Measurements from ENCODE around the gene TBPL2.

TBPL2 gene

GRCh38 chr14:55450539-55450938 is 10.1 kb upstream of the TBPL2 start:
- no peak overlapping the region for H2BK120ac ChIP-seq (ENCODE audit: low read depth, low read length)
- H3K4me1 ChIP-seq (ENCODE audit: control insufficient read depth, insufficient read depth, low read depth, low read length) = peaks cover 11% of the 10 kb centered on the region
- no peaks in the 10 kb centered on the region for H3K27me3 ChIP-seq (ENCODE audit: control insufficient read depth in 1 of 2, insufficient read depth in 1 of 2, low read length in 2 of 2)
- no peak overlapping the region for H2BK5ac ChIP-seq (ENCODE audit: low read depth, low read length, poor library complexity, severe bottlenecking)
- H4K91ac ChIP-seq (ENCODE audit: low read length) = no peak overlapping the region
- H2BK12ac ChIP-seq (ENCODE audit: low read length in 2 of 2) = peak overlapping the region in 1 of 2 experiments; percentile 31
- DNase-seq = no peak
- no peak overlapping the region for H2AK5ac ChIP-seq (ENCODE audit: low read length, severe bottlenecking)
- WGBS = 100% methylated on average over 2 of the region's 3 CpGs
- H3K27ac ChIP-seq (ENCODE audit: low read length, poor library complexity, severe bottlenecking) = no peak overlapping the region
- H3K79me1 ChIP-seq (replicated peaks; ENCODE audit: low read length, poor library complexity, severe bottlenecking) = no peaks in the 10 kb centered on the region
- no peak overlapping the region for H3K4me2 ChIP-seq (ENCODE audit: low read length, poor library complexity, severe bottlenecking)
- no peak overlapping the region for H3K23ac ChIP-seq (ENCODE audit: low read length in 2 of 2)
- no peak overlapping the region for H3K4me3 ChIP-seq (ENCODE audit: insufficient read depth in 1 of 2, low read depth in 1 of 2, low read length in 2 of 2)
- no peak overlapping the region for H3K14ac ChIP-seq (ENCODE audit: low read length in 2 of 2)
- H2BK15ac ChIP-seq (ENCODE audit: low read depth, poor library complexity, severe bottlenecking) = no peak overlapping the region
- no peak overlapping the region for H2AFZ ChIP-seq (ENCODE audit: low read depth, low read length)
- H3K9ac ChIP-seq (ENCODE audit: low read length) = no peak overlapping the region
- no peaks in the 10 kb centered on the region for H3K9me3 ChIP-seq (ENCODE audit: control insufficient read depth, low read length)
- H3K18ac ChIP-seq (ENCODE audit: low read depth in 1 of 2, low read length in 2 of 2) = peak overlapping the region in 1 of 2 experiments; percentile 2
- H3K36me3 ChIP-seq (ENCODE audit: control insufficient read depth in 1 of 2, insufficient read depth in 2 of 2, low read depth in 1 of 2, low read length in 2 of 2) = no peaks in the 10 kb centered on the region
- no peak overlapping the region for H3K4ac ChIP-seq (ENCODE audit: low read depth in 1 of 2, low read length in 2 of 2)
- H4K8ac ChIP-seq (ENCODE audit: low read length) = no peak overlapping the region

GRCh38 chr14:55450124-55450523 is 9.7 kb upstream of the TBPL2 start:
- Histone ChIP-seq H3K18ac (ENCODE audit: low read depth in 1 of 2, low read length in 2 of 2) (no peak overlapping the region), H2BK120ac (ENCODE audit: low read depth, low read length) (no peak overlapping the region), H2BK5ac (ENCODE audit: low read depth, low read length, poor library complexity, severe bottlenecking) (no peak overlapping the region), H3K4me3 (ENCODE audit: insufficient read depth in 1 of 2, low read depth in 1 of 2, low read length in 2 of 2) (no peak overlapping the region), H3K27me3 (ENCODE audit: control insufficient read depth in 1 of 2, insufficient read depth in 1 of 2, low read length in 2 of 2) (no peaks in the 10 kb centered on the region), H3K27ac (ENCODE audit: low read length, poor library complexity, severe bottlenecking) (no peak overlapping the region), H3K4ac (ENCODE audit: low read depth in 1 of 2, low read length in 2 of 2) (no peak overlapping the region), H3K4me1 (ENCODE audit: control insufficient read depth, insufficient read depth, low read depth, low read length) (peaks cover 10% of the 10 kb centered on the region), H2AFZ (ENCODE audit: low read depth, low read length) (no peak overlapping the region), H4K91ac (ENCODE audit: low read length) (no peak overlapping the region), H3K36me3 (ENCODE audit: control insufficient read depth in 1 of 2, insufficient read depth in 2 of 2, low read depth in 1 of 2, low read length in 2 of 2) (no peaks in the 10 kb centered on the region), H3K23ac (ENCODE audit: low read length in 2 of 2) (no peak overlapping the region), H3K9ac (ENCODE audit: low read length) (no peak overlapping the region), H4K8ac (ENCODE audit: low read length) (no peak overlapping the region), H2AK5ac (ENCODE audit: low read length, severe bottlenecking) (no peak overlapping the region), H3K79me1 (replicated peaks; ENCODE audit: low read length, poor library complexity, severe bottlenecking) (no peaks in the 10 kb centered on the region), H2BK12ac (ENCODE audit: low read length in 2 of 2) (no peak overlapping the region), H2BK15ac (ENCODE audit: low read depth, poor library complexity, severe bottlenecking) (no peak overlapping the region), H3K9me3 (ENCODE audit: control insufficient read depth, low read length) (no peaks in the 10 kb centered on the region), H3K14ac (ENCODE audit: low read length in 2 of 2) (no peak overlapping the region), H3K4me2 (ENCODE audit: low read length, poor library complexity, severe bottlenecking) (no peak overlapping the region)
- no peak for DNase-seq
- WGBS = 95% methylated on average over 2 of the region's 2 CpGs

GRCh38 chr14:55449116-55449515 is 8.7 kb upstream of the TBPL2 start:
- no peak for DNase-seq
- H3K27ac ChIP-seq (ENCODE audit: low read length, poor library complexity, severe bottlenecking) = no peak overlapping the region
- H3K4me2 ChIP-seq (ENCODE audit: low read length, poor library complexity, severe bottlenecking) = no peak overlapping the region
- WGBS = 84% methylated on average over 3 of the region's 3 CpGs
- H3K4me3 ChIP-seq (ENCODE audit: insufficient read depth in 1 of 2, low read depth in 1 of 2, low read length in 2 of 2) = no peak overlapping the region
- no peak overlapping the region for H3K9ac ChIP-seq (ENCODE audit: low read length)
- no peaks in the 10 kb centered on the region for H3K79me1 ChIP-seq (replicated peaks; ENCODE audit: low read length, poor library complexity, severe bottlenecking)
- H3K4me1 ChIP-seq (ENCODE audit: control insufficient read depth, insufficient read depth, low read depth, low read length) = peaks cover 5% of the 10 kb centered on the region
- no peak overlapping the region for H4K8ac ChIP-seq (ENCODE audit: low read length)
- H3K9me3 ChIP-seq (ENCODE audit: control insufficient read depth, low read length) = no peaks in the 10 kb centered on the region
- H3K14ac ChIP-seq (ENCODE audit: low read length in 2 of 2) = no peak overlapping the region
- H2BK15ac ChIP-seq (ENCODE audit: low read depth, poor library complexity, severe bottlenecking) = no peak overlapping the region
- H3K4ac ChIP-seq (ENCODE audit: low read depth in 1 of 2, low read length in 2 of 2) = peak overlapping the region in 1 of 2 experiments; percentile 6
- peak overlapping the region; percentile 41 for H2AK5ac ChIP-seq (ENCODE audit: low read length, severe bottlenecking)
- no peaks in the 10 kb centered on the region for H3K36me3 ChIP-seq (ENCODE audit: control insufficient read depth in 1 of 2, insufficient read depth in 2 of 2, low read depth in 1 of 2, low read length in 2 of 2)
- no peak overlapping the region for H4K91ac ChIP-seq (ENCODE audit: low read length)
- H2AFZ ChIP-seq (ENCODE audit: low read depth, low read length) = no peak overlapping the region
- H3K27me3 ChIP-seq (ENCODE audit: control insufficient read depth in 1 of 2, insufficient read depth in 1 of 2, low read length in 2 of 2) = no peaks in the 10 kb centered on the region
- H2BK120ac ChIP-seq (ENCODE audit: low read depth, low read length) = no peak overlapping the region
- H2BK12ac ChIP-seq (ENCODE audit: low read length in 2 of 2) = peak overlapping the region in 1 of 2 experiments; percentile 42
- no peak overlapping the region for H3K18ac ChIP-seq (ENCODE audit: low read depth in 1 of 2, low read length in 2 of 2)
- H2BK5ac ChIP-seq (ENCODE audit: low read depth, low read length, poor library complexity, severe bottlenecking) = no peak overlapping the region
- H3K23ac ChIP-seq (ENCODE audit: low read length in 2 of 2) = no peak overlapping the region

- H3K4ac ChIP-seq (ENCODE audit: low read depth in 1 of 2, low read length in 2 of 2) = no peak overlapping the region
- no peaks in the 10 kb centered on the region for H3K9me3 ChIP-seq (ENCODE audit: control insufficient read depth, low read length)
- H2BK12ac ChIP-seq (ENCODE audit: low read length in 2 of 2) = peak overlapping the region in 1 of 2 experiments; percentile 31
- H2AK5ac ChIP-seq (ENCODE audit: low read length, severe bottlenecking) = peak overlapping the region; percentile 76
- peak; percentile 92 for DNase-seq
- H4K8ac ChIP-seq (ENCODE audit: low read length) = no peak overlapping the region
- no peak overlapping the region for H2BK120ac ChIP-seq (ENCODE audit: low read depth, low read length)
- no peak overlapping the region for H2BK5ac ChIP-seq (ENCODE audit: low read depth, low read length, poor library complexity, severe bottlenecking)
- H3K18ac ChIP-seq (ENCODE audit: low read depth in 1 of 2, low read length in 2 of 2) = no peak overlapping the region
- peak overlapping the region; percentile 85 for H3K9ac ChIP-seq (ENCODE audit: low read length)
- no peak overlapping the region for H2AFZ ChIP-seq (ENCODE audit: low read depth, low read length)
- H3K14ac ChIP-seq (ENCODE audit: low read length in 2 of 2) = no peak overlapping the region
- H3K4me3 ChIP-seq (ENCODE audit: insufficient read depth in 1 of 2, low read depth in 1 of 2, low read length in 2 of 2) = no peak overlapping the region
- H3K27ac ChIP-seq (ENCODE audit: low read length, poor library complexity, severe bottlenecking) = peak overlapping the region; percentile 72
- no peak overlapping the region for H3K23ac ChIP-seq (ENCODE audit: low read length in 2 of 2)
- H3K36me3 ChIP-seq (ENCODE audit: control insufficient read depth in 1 of 2, insufficient read depth in 2 of 2, low read depth in 1 of 2, low read length in 2 of 2) = no peaks in the 10 kb centered on the region
- H2BK15ac ChIP-seq (ENCODE audit: low read depth, poor library complexity, severe bottlenecking) = peak overlapping the region; percentile 23
- WGBS = 0% methylated on average over 2 of the region's 3 CpGs
- H3K27me3 ChIP-seq (ENCODE audit: control insufficient read depth in 1 of 2, insufficient read depth in 1 of 2, low read length in 2 of 2) = no peaks in the 10 kb centered on the region
- H3K79me1 ChIP-seq (replicated peaks; ENCODE audit: low read length, poor library complexity, severe bottlenecking) = no peaks in the 10 kb centered on the region
- H4K91ac ChIP-seq (ENCODE audit: low read length) = no peak overlapping the region
- H3K4me2 ChIP-seq (ENCODE audit: low read length, poor library complexity, severe bottlenecking) = no peak overlapping the region
- H3K4me1 ChIP-seq (ENCODE audit: control insufficient read depth, insufficient read depth, low read depth, low read length) = peaks cover 5% of the 10 kb centered on the region
Observed at GRCh38 chr14:55448141-55448614, 7.8 kb upstream of the TBPL2 start.
